HUES64 (cell line): Measurements from ENCODE around the gene ATP11A.

Experiments used
- H3K27ac ChIP-seq: 2 replicates; pipeline ENCODE4 v1.7.0; 2013; ENCODE audit warnings: low read depth, low read length, inconsistent platforms
- H3K27me3 ChIP-seq: 2 replicates; pipeline ENCODE4 v1.6.1; 2013; ENCODE audit warnings: mild to moderate bottlenecking, low read length; ENCODE audit not compliant: insufficient read depth
- H3K36me3 ChIP-seq: 2 replicates; pipeline ENCODE4 v1.6.1; 2013; ENCODE audit warnings: mild to moderate bottlenecking, low read length; ENCODE audit not compliant: insufficient read depth
- H3K4me1 ChIP-seq: 2 replicates; pipeline ENCODE4 v1.6.1; 2013; ENCODE audit warnings: mild to moderate bottlenecking, low read length, moderate library complexity; ENCODE audit not compliant: insufficient read depth
- H3K4me3 ChIP-seq: 2 replicates; pipeline ENCODE4 v1.5.1; 2013; ENCODE audit warnings: mild to moderate bottlenecking, low read length, moderate library complexity
- H3K9ac ChIP-seq: 2 replicates; pipeline ENCODE4 v1.6.1; 2013; ENCODE audit warnings: mild to moderate bottlenecking, low read depth, low read length
- H3K9me3 ChIP-seq: 2 replicates; pipeline ENCODE4 v1.6.1; 2013; ENCODE audit warnings: low read depth, low read length; ENCODE audit not compliant: insufficient read depth
- WGBS: fragments of 150-250, 120-280 bp; methylation state at CpG from one replicate; pipeline ENCODE4 v1.1.7; 2013; ENCODE audit warnings: missing lambda C conversion rate; 5-methylcytosine and 5-hydroxymethylcytosine counted together

Gene ATP11A

GRCh38 chr13:112812306-112813055 is 122.6 kb downstream of the ATP11A start:
- no peaks in the 10 kb centered on the region for H3K4me1 ChIP-seq
- no peak overlapping the region for H3K27ac ChIP-seq
- peaks cover 72% of the 10 kb centered on the region for H3K36me3 ChIP-seq
- H3K27me3 ChIP-seq, result no peaks in the 10 kb centered on the region
- WGBS, result 93% methylated on average over 17 of the region's 17 CpGs
- peaks cover 19% of the 10 kb centered on the region for H3K9me3 ChIP-seq
- no peak overlapping the region for H3K4me3 ChIP-seq
- no peak overlapping the region for H3K9ac ChIP-seq

DNA sequence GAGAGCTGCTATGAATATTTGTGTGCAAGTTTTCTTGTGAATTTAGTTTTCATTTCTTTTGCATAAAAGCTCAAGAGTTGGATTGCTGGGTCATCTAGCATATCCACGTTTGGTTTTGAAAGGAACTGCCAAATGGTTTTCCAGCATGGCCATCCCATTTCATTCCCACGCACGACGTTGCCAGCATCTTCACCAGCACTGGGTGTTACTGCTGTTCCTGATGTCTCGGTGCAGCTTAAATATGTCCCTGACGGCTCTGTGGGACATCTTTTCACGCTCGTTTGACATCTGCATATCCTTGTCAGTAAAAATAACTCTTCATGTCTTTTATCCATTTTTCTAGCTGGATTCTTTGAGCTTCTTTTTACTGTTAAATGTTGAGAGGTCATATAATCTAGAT is 123.7 kb downstream of the ATP11A start:
- H3K9ac ChIP-seq, result no peak overlapping the region
- H3K27ac ChIP-seq, result no peak overlapping the region
- H3K36me3 ChIP-seq, result peaks cover 80% of the 10 kb centered on the region
- WGBS, result 89% methylated on average over 8 of the region's 8 CpGs
- H3K27me3 ChIP-seq, result no peaks in the 10 kb centered on the region
- peaks cover 30% of the 10 kb centered on the region for H3K9me3 ChIP-seq
- H3K4me3 ChIP-seq, result no peak overlapping the region
- H3K4me1 ChIP-seq, result no peaks in the 10 kb centered on the region

DNA sequence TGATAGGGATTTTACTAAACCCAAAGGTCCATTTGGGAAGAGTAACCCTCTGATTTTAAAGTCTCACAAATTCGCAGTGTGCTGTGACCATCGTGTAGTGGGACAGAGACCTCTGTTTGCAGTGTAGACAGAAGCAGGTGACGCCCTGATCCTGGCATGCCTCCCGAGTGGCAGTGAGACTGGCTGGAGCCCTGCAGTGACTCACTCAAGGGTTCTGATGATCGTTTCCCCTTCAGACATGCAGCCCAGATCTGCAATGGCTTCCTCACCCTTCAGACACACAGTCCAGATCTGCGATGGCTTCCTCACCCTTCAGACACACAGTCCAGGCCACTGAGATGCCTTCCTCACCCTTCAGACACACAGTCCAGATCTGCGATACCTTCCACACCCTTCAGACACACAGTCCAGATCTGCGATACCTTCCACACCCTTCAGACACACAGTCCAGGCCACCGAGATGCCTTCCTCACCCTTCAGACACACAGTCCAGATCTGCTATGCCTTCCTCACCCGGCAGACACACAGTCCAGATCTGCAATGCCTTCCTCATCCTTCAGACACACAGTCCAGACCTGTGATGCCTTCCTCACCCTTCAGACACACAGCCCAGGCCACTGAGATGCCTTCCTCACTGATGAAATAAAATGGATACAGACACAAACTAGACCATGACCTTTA is 125.2 kb downstream of the ATP11A start:
- Histone ChIP-seq H3K9me3 (peaks cover 31% of the 10 kb centered on the region), H3K36me3 (peaks cover 87% of the 10 kb centered on the region), H3K4me3 (no peak overlapping the region), H3K27me3 (no peaks in the 10 kb centered on the region), H3K27ac (no peak overlapping the region), H3K9ac (no peak overlapping the region), H3K4me1 (no peaks in the 10 kb centered on the region)
- WGBS, result 92% methylated on average over 10 of the region's 10 CpGs

DNA sequence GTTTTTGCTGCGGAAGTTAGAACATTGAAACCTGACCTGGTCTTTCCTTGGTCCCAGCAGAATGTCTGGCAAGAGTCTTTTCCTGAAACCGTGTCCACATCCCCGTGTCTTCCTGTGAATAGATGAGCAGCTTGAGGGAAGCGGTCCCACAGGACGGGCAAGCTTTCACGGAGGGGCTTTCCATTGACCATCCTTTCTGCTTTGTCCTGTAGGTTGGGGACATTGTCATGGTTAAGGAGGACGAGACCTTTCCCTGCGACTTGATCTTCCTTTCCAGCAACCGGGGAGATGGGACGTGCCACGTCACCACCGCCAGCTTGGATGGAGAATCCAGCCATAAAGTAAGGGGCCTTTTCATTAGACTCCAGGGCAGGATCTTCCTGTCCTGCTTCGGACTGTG is 126.0 kb downstream of the ATP11A start:
- Histone ChIP-seq H3K4me3 (no peak overlapping the region), H3K27ac (no peak overlapping the region), H3K36me3 (peaks cover 87% of the 10 kb centered on the region), H3K4me1 (no peaks in the 10 kb centered on the region), H3K9ac (no peak overlapping the region), H3K27me3 (no peaks in the 10 kb centered on the region), H3K9me3 (peaks cover 31% of the 10 kb centered on the region)
- 94% methylated on average over 13 of the region's 13 CpGs for WGBS

GRCh38 chr13:112818040-112818697 is 128.3 kb downstream of the ATP11A start:
- Histone ChIP-seq H3K27ac (no peak overlapping the region), H3K4me3 (no peak overlapping the region), H3K9me3 (peaks cover 30% of the 10 kb centered on the region), H3K36me3 (peaks cover 82% of the 10 kb centered on the region), H3K9ac (no peak overlapping the region), H3K4me1 (no peaks in the 10 kb centered on the region), H3K27me3 (no peaks in the 10 kb centered on the region)
- 95% methylated on average over 38 of the region's 38 CpGs for WGBS

GRCh38 chr13:112818698-112819045 is 128.8 kb downstream of the ATP11A start:
- 93% methylated on average over 7 of the region's 7 CpGs for WGBS
- peaks cover 82% of the 10 kb centered on the region for H3K36me3 ChIP-seq
- H3K4me1 ChIP-seq, result no peaks in the 10 kb centered on the region
- no peak overlapping the region for H3K27ac ChIP-seq
- H3K27me3 ChIP-seq, result no peaks in the 10 kb centered on the region
- peaks cover 25% of the 10 kb centered on the region for H3K9me3 ChIP-seq
- H3K9ac ChIP-seq, result no peak overlapping the region
- H3K4me3 ChIP-seq, result no peak overlapping the region

DNA sequence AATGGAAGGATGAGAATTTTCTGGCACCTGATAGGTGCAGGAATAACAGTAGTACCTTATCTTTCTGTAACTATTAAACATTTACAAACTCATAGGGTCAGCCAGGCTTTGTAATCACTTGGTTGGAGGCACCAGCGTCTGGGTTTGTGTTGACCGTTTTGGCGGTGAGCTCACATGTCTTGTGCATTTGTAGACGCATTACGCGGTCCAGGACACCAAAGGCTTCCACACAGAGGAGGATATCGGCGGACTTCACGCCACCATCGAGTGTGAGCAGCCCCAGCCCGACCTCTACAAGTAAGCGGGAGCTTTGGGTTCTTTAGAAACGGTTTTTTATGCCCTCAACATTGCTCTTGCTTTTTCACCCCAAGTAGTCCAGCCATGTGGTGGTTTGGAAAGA is 129.3 kb downstream of the ATP11A start:
- Histone ChIP-seq H3K27me3 (no peaks in the 10 kb centered on the region), H3K4me3 (no peak overlapping the region), H3K9me3 (peaks cover 24% of the 10 kb centered on the region), H3K4me1 (no peaks in the 10 kb centered on the region), H3K36me3 (peaks cover 86% of the 10 kb centered on the region), H3K9ac (no peak overlapping the region), H3K27ac (no peak overlapping the region)
- WGBS, result 95% methylated on average over 13 of the region's 13 CpGs

DNA sequence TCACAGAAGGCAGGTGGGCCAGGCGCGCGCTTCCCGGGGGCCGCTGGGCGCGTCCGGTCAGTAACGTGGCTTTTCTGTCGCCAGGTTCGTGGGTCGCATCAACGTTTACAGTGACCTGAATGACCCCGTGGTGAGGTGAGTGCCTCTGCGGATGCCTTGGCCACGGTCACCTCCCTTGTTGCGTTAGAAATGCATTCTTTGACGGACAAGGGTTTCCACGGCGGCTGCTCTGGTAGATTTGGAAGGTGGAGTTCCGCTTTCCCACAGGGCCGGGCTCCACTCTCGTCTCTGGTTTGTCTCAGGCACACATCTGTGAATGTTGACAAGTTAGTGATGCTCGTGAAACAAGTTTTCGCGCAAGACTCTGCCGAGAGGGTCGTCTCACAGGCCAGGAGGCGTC is 130.0 kb downstream of the ATP11A start:
- H3K9ac ChIP-seq, result no peak overlapping the region
- 95% methylated on average over 29 of the region's 29 CpGs for WGBS
- peaks cover 24% of the 10 kb centered on the region for H3K9me3 ChIP-seq
- H3K36me3 ChIP-seq, result peaks cover 88% of the 10 kb centered on the region
- no peak overlapping the region for H3K4me3 ChIP-seq
- no peaks in the 10 kb centered on the region for H3K4me1 ChIP-seq
- H3K27ac ChIP-seq, result no peak overlapping the region
- H3K27me3 ChIP-seq, result no peaks in the 10 kb centered on the region

DNA sequence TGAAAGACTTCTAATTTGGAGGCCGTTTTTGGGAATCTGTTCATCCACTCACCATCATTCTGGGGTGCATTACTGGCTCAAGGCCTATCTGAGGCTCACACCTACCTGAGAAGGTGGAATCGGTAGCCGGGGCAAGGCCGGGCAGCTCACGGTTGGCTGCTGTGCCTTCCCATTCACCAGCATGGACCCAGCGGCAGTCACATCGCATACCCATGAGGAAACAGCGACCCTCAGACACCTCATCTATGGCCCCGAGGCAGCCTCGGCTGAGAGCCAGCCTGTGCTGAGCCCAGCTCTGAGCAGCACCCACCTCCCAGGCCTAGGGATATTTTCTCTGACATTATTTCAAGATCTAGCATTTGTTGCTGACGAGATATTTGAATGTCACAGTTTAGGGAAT is 130.5 kb downstream of the ATP11A start:
- no peaks in the 10 kb centered on the region for H3K4me1 ChIP-seq
- H3K27me3 ChIP-seq, result no peaks in the 10 kb centered on the region
- H3K9me3 ChIP-seq, result peaks cover 24% of the 10 kb centered on the region
- no peak overlapping the region for H3K9ac ChIP-seq
- H3K27ac ChIP-seq, result no peak overlapping the region
- no peak overlapping the region for H3K4me3 ChIP-seq
- 95% methylated on average over 10 of the region's 11 CpGs for WGBS
- peaks cover 89% of the 10 kb centered on the region for H3K36me3 ChIP-seq

DNA sequence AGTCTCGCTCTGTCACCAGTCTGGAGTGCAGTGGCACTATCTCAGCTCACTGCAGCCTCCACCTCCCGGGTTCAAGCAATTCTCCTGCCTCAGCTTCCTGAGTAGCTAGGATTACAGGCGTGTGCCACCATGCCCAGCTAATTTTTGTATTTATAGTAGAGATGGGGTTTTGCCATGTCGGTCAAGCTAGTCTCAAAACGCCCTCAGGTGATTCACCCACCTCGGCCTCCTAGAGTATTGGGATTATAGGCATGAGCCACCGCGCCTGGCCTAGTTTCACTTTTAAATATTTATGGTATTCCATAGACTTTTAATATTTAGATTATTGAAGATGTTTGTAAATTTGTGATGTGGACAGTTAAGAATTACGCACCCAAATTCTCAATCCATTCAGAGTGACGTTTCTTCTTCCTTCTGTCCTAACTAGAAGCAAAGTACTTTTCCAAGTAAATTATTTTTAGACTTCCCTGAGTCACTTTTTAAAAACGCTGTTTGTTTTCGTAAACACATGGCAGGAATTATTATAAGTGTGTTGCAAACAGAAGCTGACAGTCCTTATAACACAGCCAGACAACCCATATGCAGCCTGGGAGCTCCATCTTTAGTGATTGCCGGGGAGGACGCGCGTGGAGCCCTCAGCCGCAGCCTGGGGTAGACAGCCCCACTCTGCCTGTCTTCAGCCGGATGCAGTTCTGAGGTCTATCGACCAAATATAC is 131.7 kb downstream of the ATP11A start:
- Histone ChIP-seq H3K9me3 (peaks cover 17% of the 10 kb centered on the region), H3K27me3 (no peaks in the 10 kb centered on the region), H3K9ac (no peak overlapping the region), H3K36me3 (peaks cover 89% of the 10 kb centered on the region), H3K4me3 (no peak overlapping the region), H3K27ac (no peak overlapping the region), H3K4me1 (no peaks in the 10 kb centered on the region)
- WGBS, result 94% methylated on average over 17 of the region's 19 CpGs

GRCh38 chr13:112822851-112823250 is 133.0 kb downstream of the ATP11A start:
- Histone ChIP-seq H3K36me3 (peaks cover 89% of the 10 kb centered on the region), H3K27ac (no peak overlapping the region), H3K9ac (no peak overlapping the region), H3K27me3 (no peaks in the 10 kb centered on the region), H3K4me3 (no peak overlapping the region), H3K9me3 (peaks cover 8% of the 10 kb centered on the region), H3K4me1 (no peaks in the 10 kb centered on the region)
- WGBS, result 85% methylated on average over 11 of the region's 11 CpGs
